Measurements from ENCODE around the gene DYNC2LI1.

The DYNC2LI1 gene

GRCh38 chr2:43851011-43851980 lies 77.5 kb downstream of the DYNC2LI1 start:
- DNase-seq = no peak

DNA sequence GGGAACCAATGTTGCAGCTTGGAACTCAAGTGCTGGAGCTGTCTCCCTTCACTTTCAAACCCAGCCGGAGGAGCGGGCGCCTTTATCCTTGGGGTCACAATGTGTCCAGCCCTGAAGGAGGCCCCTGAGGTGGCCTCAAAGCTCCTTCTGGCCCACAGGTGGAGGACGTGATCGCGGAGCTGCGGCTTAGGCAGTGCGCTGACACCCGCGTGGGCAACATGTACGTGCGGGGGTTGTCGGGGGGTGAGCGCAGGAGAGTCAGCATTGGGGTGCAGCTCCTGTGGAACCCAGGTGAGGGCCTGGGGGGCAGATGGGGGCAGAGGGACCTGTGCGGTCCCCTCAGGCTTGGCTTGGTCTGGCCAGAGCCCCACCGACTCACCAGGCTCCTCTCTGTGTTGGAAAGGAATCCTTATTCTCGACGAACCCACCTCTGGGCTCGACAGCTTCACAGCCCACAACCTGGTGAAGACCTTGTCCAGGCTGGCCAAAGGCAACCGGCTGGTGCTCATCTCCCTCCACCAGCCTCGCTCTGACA lies 78.4 kb downstream of the DYNC2LI1 start:
- DNase-seq = no peak

- DNase-seq = no peak
Observed at GRCh38 chr2:43853141-43854081, 79.6 kb downstream of the DYNC2LI1 start.

DNA sequence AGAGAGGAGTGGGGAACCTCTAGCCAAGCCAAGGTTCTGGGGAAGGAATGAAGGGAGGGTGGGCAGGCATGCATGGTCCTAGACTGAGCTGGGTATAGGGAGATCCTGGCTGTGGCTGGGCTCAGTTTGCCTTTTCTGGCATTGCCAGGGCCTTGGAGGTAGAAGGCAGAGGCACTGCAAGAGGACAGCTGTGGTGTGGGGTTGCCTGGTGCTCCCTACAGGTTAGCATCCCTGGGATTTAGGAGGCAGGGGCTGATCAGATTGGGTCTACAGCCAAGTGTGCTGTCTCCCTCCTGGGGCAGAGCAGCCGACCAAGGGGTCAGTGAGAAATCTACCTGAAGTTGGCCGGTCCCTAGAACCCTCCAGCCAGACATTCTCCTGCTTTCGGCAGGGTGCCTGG lies 80.8 kb downstream of the DYNC2LI1 start:
- no peak for DNase-seq

DNA sequence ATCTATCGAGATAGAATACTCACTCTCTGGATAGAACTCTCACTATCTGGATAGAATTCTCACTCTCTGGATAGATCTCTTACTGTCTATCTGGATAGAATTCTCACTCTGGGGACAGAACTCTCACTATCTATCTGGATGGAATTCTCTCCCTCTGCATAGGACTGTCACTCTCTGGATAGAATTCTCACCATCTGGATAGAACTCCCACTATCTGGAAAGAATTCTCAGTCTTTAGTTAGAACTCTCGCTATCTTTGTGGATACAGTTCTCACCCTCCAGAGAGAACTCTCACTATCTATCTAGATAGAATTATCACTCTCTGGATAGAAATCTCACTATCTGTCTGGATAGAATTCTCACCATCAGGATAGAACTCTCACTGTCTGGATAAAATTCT lies 81.5 kb downstream of the DYNC2LI1 start:
- no peak for DNase-seq
